ENCODE data around the gene GCKR.
"Not testable (repeated sequence)": the region's sequence is repeated elsewhere in the genome, so short reads cannot be mapped to it uniquely, and the experiment has no call there.

Gene GCKR

GRCh38 chr2:27509326-27509725 lies 12.7 kb downstream of the GCKR start:
- DNase-seq, result no peak

GRCh38 chr2:27518113-27518781 lies 21.6 kb downstream of the GCKR start:
- no peak for DNase-seq

- DNase-seq, result no peak
These were observed 22.1 kb downstream of the GCKR start for GRCh38 chr2:27518782-27519113.

GRCh38 chr2:27520316-27520715 lies 23.7 kb downstream of the GCKR start:
- no peak for DNase-seq

- DNase-seq, result no peak
These were observed 25.8 kb downstream of the GCKR start for GRCh38 chr2:27522400-27522945.

- no peak for DNase-seq
These were observed 30.5 kb downstream of the GCKR start for GRCh38 chr2:27527182-27527581.

- no peak for DNase-seq
These were observed 35.3 kb downstream of the GCKR start for GRCh38 chr2:27531983-27532382.

GRCh38 chr2:27537287-27537686 lies 40.6 kb downstream of the GCKR start:
- DNase-seq, result no peak

GRCh38 chr2:27538839-27539450 lies 42.3 kb downstream of the GCKR start:
- DNase-seq, result not testable (repeated sequence)

GRCh38 chr2:27539649-27540048 lies 43.0 kb downstream of the GCKR start:
- DNase-seq, result not testable (repeated sequence)

- no peak for DNase-seq
These were observed 47.6 kb downstream of the GCKR start for GRCh38 chr2:27544143-27544821.

GRCh38 chr2:27545348-27546141 lies 48.9 kb downstream of the GCKR start:
- DNase-seq, result no peak

GRCh38 chr2:27549303-27549702 lies 52.7 kb downstream of the GCKR start:
- DNase-seq, result no peak

GRCh38 chr2:27551514-27551913 lies 54.9 kb downstream of the GCKR start:
- no peak for DNase-seq

- DNase-seq, result no peak
These were observed 56.3 kb downstream of the GCKR start for GRCh38 chr2:27552941-27553340.

- not testable (repeated sequence) for DNase-seq
These were observed 57.8 kb downstream of the GCKR start for GRCh38 chr2:27554451-27554850.

- DNase-seq, result no peak
These were observed 62.6 kb downstream of the GCKR start for GRCh38 chr2:27559228-27559627.

GRCh38 chr2:27561060-27561459 lies 64.4 kb downstream of the GCKR start:
- no peak for DNase-seq

- no peak for DNase-seq
These were observed 70.0 kb downstream of the GCKR start for GRCh38 chr2:27566628-27567027.

GRCh38 chr2:27569398-27569797 lies 72.8 kb downstream of the GCKR start:
- no peak for DNase-seq

- DNase-seq, result no peak
These were observed 74.6 kb downstream of the GCKR start for GRCh38 chr2:27571197-27571596.

GRCh38 chr2:27571681-27572080 lies 75.0 kb downstream of the GCKR start:
- DNase-seq, result no peak

- DNase-seq, result no peak
These were observed 75.8 kb downstream of the GCKR start for GRCh38 chr2:27572439-27572838.
